Left renal pelvis (tissue), 4 donors: ENCODE data around the gene ZSWIM9. TPM values are rescaled to one million over a fixed set of nuclear protein-coding genes. Genes with fewer than 3 reads are reported as not detected.
A peak's percentile ranks its signal among the peaks of the same experiment; 100 is the strongest.

Experiments used
- DNase-seq, 4 donors: peaks; one replicate each; pipeline ENCODE4 v3.0.0-alpha.2; 2013; ENCODE audit warnings: low read depth in 4 of 4, low spot score in 3 of 4
- polyA plus RNA-seq, 4 donors: library from polyadenylated mRNA; unstranded; fragments of 120-200 nt; gene quantifications; one replicate each; pipeline ENCODE4 v1.2.1, GENCODE V29; 2013; ENCODE audit not compliant: insufficient read length in 4 of 4

The ZSWIM9 gene
- polyA plus RNA-seq: 10 to 100 TPM in 2 of 4 donors, 1 to 10 TPM in 2; 6.8 to 11.4 (median 9.3) TPM

GRCh38 chr19:48169939-48170803, at the start of gene ZSWIM9, which contains the start of gene LIG1:
Gene ZSWIM9, plus strand, starts transcription at chr19:48170680. Its CDS starts 1,123 bp downstream, at chr19:48171803.
Gene LIG1, minus strand, starts transcription at chr19:48170344. Its CDS starts 4,778 bp downstream, at chr19:48165566.
- peak; percentile 88 to 93 (median 89) for DNase-seq

DNA sequence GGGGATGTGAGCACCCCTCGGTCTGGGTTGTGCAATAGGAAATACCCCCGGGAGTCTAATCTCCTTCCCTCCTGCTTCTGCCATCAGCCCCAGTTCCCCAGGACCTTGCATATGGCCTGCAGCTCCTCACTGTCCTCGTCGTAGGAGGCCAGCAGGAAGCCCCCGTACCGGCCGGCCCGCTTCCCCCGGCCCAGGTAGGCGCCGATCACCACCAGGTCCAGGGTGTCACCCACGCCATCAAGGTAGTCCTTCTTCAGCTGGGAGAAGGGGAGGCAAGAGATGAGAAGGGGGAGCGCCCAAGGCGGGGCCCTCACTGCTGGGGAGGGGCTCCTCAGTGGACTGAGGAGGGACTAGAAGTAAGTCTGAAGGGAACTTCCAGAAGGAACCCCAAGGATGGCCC, 49.4 kb upstream of the ZSWIM9 start:
- DNase-seq: no peak

- DNase-seq: no peak
These were observed 48.5 kb upstream of the ZSWIM9 start for GRCh38 chr19:48121909-48122371.

DNA sequence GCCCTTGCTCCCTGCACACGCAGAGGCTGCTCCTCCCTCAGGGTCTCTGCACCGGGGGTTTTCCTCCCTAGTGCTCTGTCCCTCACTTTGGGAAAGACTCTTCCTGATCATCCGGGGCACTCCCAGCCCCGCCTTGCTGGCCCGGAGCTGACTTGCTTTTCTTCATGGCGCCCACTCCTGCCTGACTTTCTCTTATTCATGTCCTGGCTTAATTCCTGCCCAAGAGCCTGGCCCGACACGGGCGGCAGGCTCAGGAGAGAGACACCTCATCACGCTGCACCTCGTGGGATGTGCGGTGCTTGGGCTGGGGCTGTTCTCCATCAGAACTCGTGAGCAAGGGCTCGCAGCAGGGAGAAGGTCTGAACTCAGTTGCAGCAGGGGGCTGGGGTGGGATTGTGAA, 48.1 kb upstream of the ZSWIM9 start:
- DNase-seq: no peak

- DNase-seq: no peak
These were observed 46.4 kb upstream of the ZSWIM9 start for GRCh38 chr19:48123907-48124651.

DNA sequence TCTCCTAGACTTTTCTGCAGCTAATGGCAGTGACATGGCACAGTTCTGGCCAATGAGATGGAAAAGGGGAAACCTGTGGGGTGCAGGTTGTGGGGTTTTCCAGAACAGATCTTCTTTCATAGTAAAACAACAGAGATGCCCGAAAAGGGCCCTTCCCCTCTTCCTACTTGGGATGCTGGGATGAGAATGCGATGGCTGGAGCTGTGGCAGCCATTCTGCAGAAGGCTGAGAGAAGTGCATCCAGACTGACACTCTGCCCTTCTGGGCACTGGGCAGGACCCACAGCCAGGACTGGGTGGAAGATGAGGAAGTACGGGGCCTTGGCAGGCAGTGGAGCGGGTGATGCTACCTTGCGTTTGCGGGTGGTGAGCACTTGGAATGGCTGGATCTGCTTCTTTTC, 42.9 kb upstream of the ZSWIM9 start:
- no peak for DNase-seq

GRCh38 chr19:48133094-48133493, 37.4 kb upstream of the ZSWIM9 start:
- DNase-seq: no peak

DNA sequence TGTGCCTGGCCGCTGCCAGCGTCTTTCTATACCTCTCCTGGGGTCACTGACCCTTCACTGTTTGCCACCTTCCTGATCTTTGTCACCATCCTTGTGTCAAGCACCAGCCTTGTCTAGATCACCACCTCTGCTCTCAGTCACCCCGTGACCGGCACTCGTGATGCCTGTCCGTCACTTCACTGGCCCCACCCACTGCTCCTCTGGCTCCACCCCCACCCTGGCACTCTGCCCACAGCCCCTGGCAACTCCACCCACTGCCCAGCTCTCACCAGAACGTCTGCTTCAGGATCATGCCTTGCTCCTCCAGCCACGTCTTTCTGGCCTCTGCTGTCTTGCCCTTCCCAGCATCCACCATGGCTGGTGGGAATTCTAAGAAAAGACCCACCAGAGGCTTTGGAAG, 35.1 kb upstream of the ZSWIM9 start:
- DNase-seq: no peak

DNA sequence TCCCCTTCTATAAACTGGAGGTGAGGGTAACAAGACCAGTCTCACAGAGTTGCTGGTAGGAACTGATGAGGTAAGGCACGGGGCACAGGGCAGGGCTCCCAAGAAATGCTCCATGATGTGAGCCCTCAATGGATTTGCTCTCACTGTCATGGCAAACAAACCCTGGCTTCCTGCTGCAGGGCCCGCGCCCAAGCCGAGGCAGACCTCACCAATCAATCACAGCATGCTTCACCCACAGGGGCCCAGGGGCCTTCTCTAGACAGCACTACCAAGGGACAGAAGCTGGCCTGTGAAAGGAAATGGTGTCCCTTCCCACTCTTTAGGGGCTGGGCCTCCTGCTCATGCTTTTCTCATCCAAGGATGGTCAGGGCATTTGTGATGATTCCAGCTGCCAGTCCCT, 33.9 kb upstream of the ZSWIM9 start:
- no peak for DNase-seq

- DNase-seq: no peak
These were observed 33.1 kb upstream of the ZSWIM9 start for GRCh38 chr19:48137411-48137810.

- no peak for DNase-seq
These were observed 31.4 kb upstream of the ZSWIM9 start for GRCh38 chr19:48139053-48139452.

DNA sequence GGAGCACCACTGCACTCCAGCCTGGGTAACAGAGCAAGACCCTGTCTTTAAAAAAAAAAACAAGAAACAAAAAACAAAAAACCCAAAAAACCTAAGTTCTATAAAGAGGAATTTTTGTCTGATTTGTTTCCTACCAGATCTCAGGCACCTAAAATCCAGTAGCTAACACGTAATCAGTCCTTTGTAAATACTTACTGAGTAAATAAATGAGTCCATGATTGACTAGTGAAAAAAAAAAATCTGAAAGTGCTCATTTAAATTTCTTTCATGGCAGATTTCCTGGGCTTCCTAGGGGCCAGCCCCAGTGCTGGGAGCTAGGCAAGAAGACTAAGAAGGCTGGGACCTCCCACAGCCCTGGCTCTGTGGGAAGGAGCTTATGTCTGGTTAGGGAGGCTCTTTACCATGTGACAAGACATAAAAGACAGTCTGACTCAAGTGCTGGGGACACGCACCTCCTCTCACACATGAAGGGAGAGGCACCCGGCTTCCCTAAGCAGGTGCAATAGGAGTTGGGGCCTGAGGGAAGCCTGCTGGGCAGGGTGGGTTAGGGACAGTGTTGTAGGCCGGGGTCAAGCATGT, 22.8 kb upstream of the ZSWIM9 start:
- DNase-seq: no peak

DNA sequence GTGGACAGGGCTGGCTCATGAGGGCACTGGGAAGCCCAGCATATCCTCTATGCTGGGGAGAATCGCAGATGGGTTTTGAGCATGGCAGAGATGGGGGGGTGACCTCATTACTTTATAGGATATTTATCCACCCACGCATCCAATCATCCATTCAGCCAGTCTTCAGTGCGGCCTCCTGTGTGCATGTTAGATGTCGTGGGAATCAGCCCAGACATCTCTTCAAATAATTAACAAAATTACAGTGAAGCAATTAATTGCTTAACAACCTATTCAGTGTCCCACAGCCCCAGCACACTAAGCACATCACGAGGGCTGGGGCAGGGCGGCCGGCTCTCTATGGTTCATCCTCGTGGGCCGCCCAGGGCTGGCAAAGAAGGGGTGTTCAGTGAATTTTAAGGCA, 21.9 kb upstream of the ZSWIM9 start:
- DNase-seq: no peak

DNA sequence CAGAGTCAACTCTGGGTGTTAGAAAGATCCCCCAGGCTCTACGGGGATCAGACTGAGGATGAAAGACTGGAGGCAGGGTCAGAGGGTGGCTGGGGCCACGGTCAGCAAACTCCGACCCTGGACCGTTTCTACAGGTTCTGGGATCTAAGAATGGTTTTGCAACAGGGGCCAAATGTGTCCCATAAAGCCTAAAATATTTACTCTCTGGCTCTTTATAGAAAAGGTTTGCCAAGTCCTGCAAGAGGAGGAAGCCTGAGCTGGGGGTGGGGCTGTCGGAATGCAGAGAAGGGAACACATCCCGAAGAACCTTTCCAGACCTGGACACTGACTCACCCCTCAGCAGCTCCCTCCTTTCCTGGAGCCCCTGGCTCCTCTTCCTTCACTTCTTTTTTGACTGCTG, 21.1 kb upstream of the ZSWIM9 start:
- no peak for DNase-seq

- peak in 2 of 4 donors; percentile 24 to 28 for DNase-seq
These were observed 17.9 kb upstream of the ZSWIM9 start for GRCh38 chr19:48152551-48152950.

- no peak for DNase-seq
These were observed 16.5 kb upstream of the ZSWIM9 start for GRCh38 chr19:48154003-48154402.

GRCh38 chr19:48158210-48158790, 12.2 kb upstream of the ZSWIM9 start:
- no peak for DNase-seq

- no peak for DNase-seq
These were observed 1.8 kb upstream of the ZSWIM9 start for GRCh38 chr19:48168689-48169088.

DNA sequence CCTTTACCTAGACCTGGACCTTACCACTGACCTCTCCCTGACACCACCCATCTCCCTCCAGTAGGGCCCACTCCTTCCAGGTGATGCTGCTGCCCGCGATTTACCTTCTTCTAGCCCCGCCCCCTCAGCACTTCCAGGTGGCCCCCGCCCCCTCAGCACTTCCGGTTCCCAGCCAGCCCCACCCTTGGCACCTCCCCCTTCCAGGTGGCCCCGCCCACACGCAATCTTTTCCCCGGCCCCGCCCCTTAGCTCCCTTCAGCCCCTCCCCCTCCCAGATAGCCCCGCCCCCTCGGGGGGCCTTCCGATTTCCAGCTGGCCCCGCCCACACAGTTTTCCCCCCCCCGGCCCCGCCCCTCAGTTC, 922 bp upstream of the ZSWIM9 start:
- DNase-seq: peak in 2 of 4 donors; percentile 31 to 32

- DNase-seq: no peak
These were observed 402 bp downstream of the ZSWIM9 start for GRCh38 chr19:48170817-48171347.

DNA sequence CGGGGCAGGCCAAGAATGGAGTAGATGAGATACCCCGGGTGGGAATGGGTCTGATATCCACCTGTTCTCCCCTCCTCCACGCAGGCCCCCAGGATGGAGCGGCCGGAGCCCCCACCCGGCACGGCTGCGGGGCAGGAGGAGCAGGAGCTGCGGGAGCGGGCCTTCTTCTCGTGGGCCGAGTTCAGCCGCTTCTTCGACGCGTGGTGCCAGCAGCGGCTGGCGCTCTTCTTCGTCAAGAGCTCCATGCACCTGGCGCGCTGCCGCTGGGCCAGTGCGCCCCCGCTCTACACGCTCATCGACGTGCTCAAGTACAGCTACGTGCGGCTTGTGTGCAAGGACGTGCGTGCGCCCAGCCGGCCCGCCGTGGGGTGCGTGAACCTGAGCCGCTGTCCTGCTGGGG, 1.2 kb downstream of the ZSWIM9 start:
- DNase-seq: no peak
